GM03348 (cell line): Measurements from ENCODE around the gene DYNLT5.
A peak's percentile ranks its signal among the peaks of the same experiment; 100 is the strongest.
"Not testable (repeated sequence)": the region's sequence is repeated elsewhere in the genome, so short reads cannot be mapped to it uniquely, and the experiment has no call there.

Experiments
- DNase-seq: peaks from one replicate; pipeline ENCODE4 v3.0.0; 2012; ENCODE audit warnings: low spot score

The DYNLT5 gene, protein sequence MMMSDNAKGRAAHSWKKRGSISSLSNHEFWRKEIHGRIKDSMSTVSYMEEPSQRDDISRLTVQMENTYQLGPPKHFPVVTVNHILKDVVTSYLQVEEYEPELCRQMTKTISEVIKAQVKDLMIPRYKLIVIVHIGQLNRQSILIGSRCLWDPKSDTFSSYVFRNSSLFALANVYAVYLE

GRCh38 chr1:66752000-66752592 is at the start of gene DYNLT5:
Gene DYNLT5, plus strand, starts transcription at chr1:66752459. Its CDS starts 2,200 bp downstream, at chr1:66754659.
- peak; percentile 81 for DNase-seq

DNA sequence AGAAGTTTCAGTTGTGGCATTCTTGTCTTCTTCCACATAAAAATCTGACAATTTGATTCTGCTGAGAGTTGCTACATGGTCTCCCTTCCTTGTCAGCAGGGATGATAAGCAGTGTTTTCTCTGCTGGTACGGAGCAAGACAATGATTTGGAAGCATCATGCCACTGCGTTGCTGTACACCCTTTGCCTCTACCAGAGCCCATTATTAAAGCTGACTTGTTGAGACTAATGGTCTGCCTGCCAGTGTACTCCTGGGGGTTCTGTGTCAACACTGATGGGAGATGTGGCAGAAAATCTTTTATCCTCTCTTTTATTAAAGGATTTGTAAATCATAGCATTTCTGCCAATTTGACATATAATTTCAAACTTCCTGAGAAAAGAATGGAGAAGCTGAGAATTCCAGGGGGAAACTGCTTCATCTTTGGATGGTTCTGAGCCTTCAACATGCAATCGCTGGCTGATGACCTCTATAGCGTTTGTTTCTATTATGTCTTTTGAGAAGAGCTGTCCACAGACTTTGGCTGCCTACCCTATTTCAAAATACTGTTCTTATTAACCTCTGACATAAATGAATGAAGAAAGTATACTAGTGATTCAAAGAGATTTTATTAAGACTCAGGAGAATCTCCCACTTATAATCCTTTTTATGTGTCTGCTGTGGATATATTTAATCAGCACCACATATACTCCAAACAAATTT is 47.9 kb upstream of the DYNLT5 start:
- DNase-seq, result no peak

GRCh38 chr1:66705110-66705509 is 47.1 kb upstream of the DYNLT5 start:
- no peak for DNase-seq

DNA sequence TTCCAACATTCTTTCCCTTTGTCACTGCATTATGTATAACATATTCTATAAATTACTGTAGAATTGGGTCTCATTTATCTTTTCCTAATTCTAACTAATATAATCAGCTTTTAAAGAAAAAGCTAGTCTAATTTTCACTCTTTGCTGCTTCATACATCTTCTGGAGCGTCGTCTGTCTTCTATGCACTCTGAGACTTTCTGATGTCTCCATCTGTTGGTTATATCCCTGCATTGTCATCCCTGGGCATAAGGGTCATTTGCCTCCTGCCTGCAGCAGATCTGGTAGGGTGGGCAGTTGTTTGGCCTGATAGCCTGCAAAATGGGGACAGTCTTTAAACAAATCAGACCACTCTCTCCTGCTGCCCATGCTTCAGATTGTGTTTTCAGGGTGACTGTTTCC is 40.8 kb upstream of the DYNLT5 start:
- DNase-seq, result peak; percentile 12

DNA sequence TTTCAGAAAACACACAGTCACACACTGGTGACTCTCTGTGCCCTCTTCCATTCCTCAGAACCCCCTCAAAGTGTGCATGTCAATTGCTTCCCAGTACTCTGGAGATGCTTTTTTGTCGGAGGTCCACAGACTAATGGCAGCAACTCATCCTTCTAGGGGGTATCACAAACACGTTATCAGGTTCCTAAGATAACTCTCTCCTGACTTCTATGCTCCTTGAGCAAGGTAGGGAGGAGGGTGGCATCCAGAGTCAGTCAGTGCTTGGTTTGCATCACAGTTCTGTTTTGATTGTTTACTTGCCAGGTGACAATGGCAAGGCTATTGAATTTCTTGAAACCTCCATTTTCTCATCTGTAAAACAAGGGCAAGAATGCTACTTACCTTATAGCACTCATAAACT is 39.4 kb upstream of the DYNLT5 start:
- DNase-seq, result no peak

- DNase-seq, result peak; percentile 2
Measured at GRCh38 chr1:66723985-66724384, 28.3 kb upstream of the DYNLT5 start.

DNA sequence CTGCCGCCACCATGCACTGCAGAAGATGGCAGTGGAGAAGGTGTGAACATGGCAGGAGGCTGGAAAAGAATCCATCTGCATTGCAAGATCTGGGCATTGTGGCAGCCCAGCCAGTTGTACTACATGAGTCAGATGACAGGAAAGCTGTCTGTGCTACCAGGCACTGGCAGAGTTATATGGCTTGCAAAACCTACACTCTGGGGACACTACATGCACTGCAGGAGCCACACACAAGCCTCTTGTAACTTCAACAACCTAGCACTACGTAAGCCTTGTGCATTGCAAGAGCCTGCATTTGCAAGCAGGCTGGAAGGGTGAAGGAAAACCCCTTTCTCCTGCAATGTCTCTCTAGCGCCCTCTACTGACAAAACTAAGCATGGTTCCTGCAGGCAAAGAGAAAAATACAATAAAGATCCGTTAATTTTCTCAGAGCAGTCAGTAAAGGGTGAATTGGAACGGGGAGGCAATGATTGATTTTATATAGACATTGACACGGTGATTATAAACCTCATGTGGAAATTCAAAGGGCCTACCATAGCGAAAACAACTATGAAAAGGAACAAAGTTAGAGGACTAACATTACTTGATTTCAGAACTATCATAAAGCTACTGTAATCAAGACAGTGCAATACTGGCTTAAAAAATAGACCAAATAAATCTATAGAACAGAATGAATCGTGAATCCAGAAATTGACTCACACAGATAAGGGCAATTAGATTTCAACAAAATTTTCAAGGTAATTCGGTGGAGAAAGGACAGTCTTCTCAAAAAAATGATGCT is 26.2 kb upstream of the DYNLT5 start:
- peak; percentile 54 for DNase-seq

- DNase-seq, result no peak
Measured at GRCh38 chr1:66728021-66728420, 24.2 kb upstream of the DYNLT5 start.

GRCh38 chr1:66728716-66729115 is 23.5 kb upstream of the DYNLT5 start:
- DNase-seq, result not testable (repeated sequence)

DNA sequence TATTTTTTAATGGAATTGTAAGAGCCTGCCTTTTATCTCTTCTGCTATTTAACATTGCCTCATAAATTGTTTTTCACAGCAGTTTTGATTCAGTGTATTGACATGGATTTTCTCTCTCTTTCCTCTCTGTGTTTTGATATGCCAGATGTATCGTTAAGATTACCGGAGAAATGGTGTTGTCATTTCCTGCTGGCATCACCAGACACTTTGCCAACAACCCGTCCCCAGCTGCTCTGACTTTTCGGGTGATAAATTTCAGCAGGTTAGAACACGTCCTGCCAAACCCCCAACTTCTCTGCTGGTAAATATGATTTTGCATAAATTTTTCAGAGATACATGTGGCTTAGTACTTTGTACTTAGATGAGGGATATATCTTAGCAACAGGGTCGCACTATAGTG is 23.1 kb upstream of the DYNLT5 start:
- DNase-seq, result no peak

GRCh38 chr1:66729523-66729922 is 22.7 kb upstream of the DYNLT5 start:
- DNase-seq, result no peak

GRCh38 chr1:66730462-66730861 is 21.8 kb upstream of the DYNLT5 start:
- no peak for DNase-seq

DNA sequence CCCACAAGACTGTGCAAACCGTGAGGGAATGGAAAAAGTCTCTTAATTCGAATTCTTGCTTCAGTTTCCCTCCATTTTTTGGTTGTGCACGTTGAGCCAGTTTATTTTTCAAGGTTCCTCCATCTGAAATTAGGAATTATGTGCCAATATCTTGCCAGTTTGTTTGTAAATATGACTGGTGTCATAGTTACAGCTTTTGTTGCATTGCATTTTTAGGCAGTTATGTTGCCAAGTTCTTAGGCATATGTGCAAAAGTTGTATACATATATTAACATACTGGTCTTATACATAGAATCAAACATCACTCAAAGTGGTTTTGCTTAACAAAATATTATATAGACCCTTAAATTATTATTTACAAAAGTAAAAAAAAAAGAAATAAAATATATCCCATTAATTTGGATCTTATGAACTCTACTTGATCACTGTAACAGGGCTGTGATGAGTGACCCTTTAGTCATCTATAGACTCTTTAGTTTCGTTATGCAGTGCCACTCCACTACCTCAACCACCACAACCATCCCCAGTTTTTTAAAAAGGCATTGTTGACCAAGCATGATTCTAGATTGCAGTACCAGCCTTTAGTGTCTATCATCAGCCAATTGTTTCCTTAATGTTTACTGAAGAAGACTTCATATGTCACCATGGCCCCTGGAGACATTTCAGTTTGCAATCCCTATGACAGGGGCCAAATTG is 20.9 kb upstream of the DYNLT5 start:
- no peak for DNase-seq

GRCh38 chr1:66732407-66733166 is 19.7 kb upstream of the DYNLT5 start:
- no peak for DNase-seq

DNA sequence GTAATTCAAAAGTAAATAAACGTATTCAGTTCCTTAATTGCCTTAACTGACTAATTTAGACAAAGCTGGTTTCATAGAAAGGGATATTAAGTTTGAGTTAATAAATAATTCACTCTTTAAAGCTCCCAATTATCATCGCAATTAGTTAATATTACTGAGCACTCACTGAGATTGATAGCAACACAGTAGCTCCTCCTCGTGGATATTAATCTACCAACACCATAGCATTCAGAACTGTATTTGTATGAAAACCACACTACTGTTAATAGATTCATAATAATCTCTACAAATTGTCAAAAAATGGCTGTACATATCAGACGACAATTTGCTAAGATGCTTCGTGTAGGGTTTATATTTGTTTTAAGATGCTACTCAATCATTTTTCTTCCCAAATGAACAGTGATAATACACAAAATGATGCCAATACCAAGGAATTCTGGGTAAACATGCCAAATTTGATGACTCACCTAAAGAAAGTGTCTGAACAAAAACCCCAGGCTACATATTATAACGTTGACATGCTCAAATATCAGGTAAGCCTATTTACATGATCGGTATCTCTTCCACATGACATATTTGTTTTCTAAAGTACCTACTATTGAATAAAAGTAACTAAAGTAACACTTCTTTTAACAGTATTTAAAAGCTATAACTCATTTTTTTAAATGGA is 18.8 kb upstream of the DYNLT5 start:
- DNase-seq, result no peak

DNA sequence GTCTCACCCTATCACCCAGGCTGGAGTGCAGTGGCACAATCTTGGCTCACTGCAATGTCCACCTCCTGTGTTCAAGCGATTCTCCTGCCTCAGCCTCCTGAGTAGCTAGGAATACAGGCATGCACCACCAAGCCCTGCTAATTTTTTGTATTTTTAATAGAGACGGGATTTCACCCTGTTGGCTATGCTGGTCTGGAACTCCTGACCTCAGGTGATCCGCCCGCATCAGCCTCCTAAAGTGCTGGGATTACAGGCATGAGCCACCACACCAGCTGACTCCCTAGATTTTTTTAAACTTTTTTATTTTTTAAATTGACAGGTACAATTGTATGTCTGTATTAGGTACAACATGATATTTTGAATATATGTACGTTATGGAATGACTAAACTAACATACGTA is 17.7 kb upstream of the DYNLT5 start:
- DNase-seq, result not testable (repeated sequence)

- DNase-seq, result no peak
Measured at GRCh38 chr1:66737836-66738235, 14.4 kb upstream of the DYNLT5 start.

- no peak for DNase-seq
Measured at GRCh38 chr1:66739401-66740157, 12.7 kb upstream of the DYNLT5 start.

- no peak for DNase-seq
Measured at GRCh38 chr1:66745451-66745850, 6.8 kb upstream of the DYNLT5 start.

GRCh38 chr1:66747501-66747900 is 4.8 kb upstream of the DYNLT5 start:
- DNase-seq, result peak; percentile 18
